ENCODE data around the gene ROCK2.

ROCK2 gene

GRCh38 chr2:11344342-11344955 is at the start of gene ROCK2:
ROCK2 (minus strand) TSS chr2:11344636; CDS start chr2:11344136, 500 bp downstream.
- DNase-seq (ENCODE audit: low spot score), result peak; percentile 84

DNA sequence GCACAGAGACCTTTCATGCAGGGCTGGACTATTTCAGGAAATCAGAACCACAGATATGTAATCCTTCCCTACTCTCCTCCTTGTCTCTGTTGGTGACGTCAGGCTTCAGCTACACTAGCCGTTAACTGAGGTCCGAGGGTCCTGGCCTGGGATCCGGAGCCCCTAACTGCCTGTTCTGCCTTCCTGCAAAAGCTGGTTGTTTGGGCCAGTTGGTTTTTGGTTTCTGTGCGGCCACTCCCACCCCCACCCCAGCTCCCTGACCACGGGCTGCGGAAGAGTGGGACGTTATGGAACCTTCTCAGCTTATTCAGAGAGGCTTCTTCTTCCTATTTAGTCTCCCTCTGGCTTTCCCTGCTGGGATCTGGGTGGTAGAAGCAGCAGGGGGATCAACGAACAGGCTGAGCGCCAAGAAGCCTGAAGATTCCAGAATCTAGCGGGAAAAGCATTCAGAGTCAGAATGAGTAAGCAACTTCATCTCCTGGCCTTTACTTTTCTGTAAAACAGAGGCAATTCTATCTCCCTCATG is 49.3 kb upstream of the ROCK2 start:
- peak; percentile 42 for DNase-seq (ENCODE audit: low spot score)

DNA sequence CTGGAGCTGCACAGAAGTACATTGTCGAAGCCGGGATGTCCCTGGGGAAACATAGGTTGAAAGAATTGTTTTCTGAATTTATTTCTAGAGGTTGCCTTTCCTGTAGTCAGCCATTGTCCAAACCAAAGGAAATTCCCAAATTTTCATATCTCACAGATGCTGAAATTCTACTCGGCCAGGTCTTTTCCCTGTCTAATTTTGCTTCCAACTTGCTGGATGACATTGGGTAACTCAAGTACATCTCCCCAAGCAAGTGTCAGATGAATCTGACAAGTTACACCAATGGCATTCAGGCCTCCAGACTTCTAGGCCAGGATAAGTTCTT is 47.5 kb upstream of the ROCK2 start:
- no peak for DNase-seq (ENCODE audit: low spot score)

DNA sequence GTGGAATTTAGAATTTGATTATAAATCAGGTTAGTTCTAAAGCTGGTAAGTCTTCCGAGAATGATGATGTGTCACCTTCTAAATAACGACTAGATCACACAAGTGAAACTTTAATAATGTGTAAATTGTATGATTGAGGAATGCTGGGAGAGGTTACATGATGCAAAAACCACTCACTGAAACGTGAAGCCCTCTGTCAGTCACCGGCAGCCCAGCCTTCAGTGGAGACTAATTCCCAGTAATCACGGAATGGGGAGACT is 45.9 kb upstream of the ROCK2 start:
- no peak for DNase-seq (ENCODE audit: low spot score)

GRCh38 chr2:11389551-11390398 is 45.3 kb upstream of the ROCK2 start:
- DNase-seq (ENCODE audit: low spot score), result peak; percentile 82

DNA sequence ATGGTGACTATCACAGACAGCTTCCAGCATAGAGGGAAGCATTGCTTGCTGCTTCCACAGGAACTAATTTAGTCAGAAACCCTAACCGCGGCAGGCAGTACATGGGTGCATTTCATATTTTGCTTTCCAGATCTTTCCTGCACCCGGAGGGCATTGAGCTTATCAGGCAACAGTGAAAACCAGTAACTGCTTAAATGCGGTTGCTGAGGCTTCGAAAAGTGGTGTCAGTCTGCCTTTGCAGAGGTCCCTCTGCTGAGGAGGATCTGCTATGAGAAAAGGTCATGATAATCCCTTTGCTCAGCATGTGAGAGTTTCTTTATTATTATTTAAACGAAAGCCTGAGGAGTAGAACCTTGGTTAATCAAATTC is 44.6 kb upstream of the ROCK2 start:
- no peak for DNase-seq (ENCODE audit: low spot score)

DNA sequence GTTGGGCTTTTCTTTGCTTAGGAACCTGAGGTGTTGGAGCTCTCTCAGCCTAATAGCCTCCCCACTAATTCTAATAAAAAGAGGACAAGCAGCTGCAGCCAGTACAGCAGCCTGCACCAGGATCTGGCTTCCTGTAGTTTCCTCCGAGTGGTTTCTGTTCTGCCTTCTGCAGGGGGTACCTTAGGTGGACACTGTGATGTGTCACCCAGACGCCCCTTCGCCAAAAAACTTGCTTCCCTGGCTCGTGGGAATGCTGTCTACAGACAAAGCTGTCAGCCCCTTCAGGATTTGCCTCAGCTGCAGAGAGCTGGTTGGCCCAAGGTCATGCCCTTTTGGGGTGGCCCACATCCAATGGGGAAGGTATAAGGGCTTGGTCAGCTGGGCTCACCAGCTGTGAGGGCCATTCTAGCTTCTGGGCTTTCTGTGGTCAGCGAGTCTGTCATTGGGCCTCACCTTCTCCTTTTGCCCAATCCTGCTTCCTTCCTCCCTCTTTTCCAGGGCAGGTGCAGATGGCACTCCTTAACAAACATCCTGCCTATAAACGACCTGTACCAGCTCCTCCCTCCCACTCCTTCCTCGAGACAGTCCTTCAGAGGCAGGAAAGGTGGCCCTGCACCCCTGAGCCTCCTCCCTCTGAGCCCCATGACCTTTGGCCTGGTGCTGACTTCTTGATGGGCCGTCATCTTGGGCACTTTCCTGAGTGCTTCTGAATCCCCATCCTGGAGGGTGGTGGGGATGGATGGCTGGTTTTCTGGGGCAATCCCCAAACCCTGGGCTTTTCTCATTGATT is 44.0 kb upstream of the ROCK2 start:
- DNase-seq (ENCODE audit: low spot score), result no peak

GRCh38 chr2:11387843-11388242 is 43.4 kb upstream of the ROCK2 start:
- DNase-seq (ENCODE audit: low spot score), result no peak

- DNase-seq (ENCODE audit: low spot score), result no peak
These were observed 42.6 kb upstream of the ROCK2 start for GRCh38 chr2:11387100-11387390.

- DNase-seq (ENCODE audit: low spot score), result no peak
These were observed 41.4 kb upstream of the ROCK2 start for GRCh38 chr2:11385847-11386246.

- DNase-seq (ENCODE audit: low spot score), result no peak
These were observed 40.8 kb upstream of the ROCK2 start for GRCh38 chr2:11385216-11385615.

DNA sequence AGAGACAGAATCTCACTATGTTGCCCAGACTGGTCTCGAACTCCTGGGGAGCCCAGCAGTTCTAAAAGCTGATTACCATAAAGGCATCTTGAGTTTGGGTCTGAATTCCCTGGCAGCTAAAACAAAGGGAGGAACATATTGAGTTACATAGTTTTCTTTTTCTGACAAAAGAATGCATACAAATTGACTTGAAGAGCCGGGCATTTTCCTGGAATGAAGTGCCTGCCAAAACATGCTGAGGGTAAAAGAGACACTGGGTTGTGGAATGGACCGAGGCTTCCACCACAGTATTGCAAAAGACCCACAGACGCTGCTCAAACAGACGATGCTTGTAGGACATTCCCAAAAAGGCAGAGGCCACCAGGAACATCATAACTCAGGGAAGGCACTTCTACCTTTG is 35.1 kb upstream of the ROCK2 start:
- peak; percentile 42 for DNase-seq (ENCODE audit: low spot score)

DNA sequence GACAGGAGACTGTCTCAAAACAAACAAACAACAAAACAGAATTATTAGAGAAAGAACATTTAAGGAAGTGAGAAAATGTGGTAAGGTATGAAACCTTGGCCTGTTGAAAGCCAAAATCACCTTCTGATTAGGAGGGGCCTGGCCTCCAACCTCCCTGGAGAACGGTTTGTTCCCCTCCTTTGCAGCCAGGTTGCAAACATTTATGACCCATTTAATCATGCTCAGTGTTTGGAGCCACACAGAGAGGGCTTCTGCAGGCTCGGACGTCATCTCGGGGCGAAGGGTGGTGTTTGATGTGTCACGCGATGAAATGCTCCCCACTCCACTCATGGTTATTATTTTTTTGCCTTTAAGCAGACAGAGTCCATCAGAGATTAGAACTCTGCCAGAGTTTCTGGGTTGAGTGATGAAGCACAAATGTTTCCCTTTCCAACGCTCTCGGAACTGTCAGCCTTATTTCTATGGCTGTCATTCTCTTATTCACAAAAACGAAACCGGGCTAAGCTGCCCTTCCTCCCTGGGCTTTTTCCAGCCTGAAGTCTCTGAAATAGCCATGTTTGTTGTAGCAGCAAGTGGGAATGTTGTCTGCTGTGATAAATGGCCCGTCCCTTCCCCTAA is 33.6 kb upstream of the ROCK2 start:
- peak; percentile 67 for DNase-seq (ENCODE audit: low spot score)

GRCh38 chr2:11376071-11376470 is 31.6 kb upstream of the ROCK2 start:
- DNase-seq (ENCODE audit: low spot score), result no peak

GRCh38 chr2:11375689-11376027 is 31.2 kb upstream of the ROCK2 start:
- no peak for DNase-seq (ENCODE audit: low spot score)

GRCh38 chr2:11375025-11375688 is 30.7 kb upstream of the ROCK2 start:
- peak; percentile 24 for DNase-seq (ENCODE audit: low spot score)

DNA sequence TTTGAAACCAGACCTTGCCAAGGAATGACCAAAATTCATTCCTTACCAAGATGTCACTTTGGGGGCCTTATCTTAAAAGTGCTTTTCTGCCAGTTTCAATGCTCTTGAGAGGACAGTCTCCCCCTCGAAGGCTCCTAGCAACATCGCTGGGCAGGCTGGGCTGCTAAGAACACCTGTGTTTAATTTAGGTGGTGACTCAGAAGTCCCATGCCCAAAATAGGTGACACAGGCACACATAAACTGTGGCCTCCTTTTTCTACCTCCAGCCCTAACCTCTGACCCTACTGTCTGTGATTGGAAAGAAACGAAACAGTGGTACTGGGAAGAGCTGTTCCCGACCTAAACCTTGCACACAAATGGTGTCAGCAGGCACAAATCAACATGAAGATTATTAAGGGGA is 28.7 kb upstream of the ROCK2 start:
- no peak for DNase-seq (ENCODE audit: low spot score)

GRCh38 chr2:11371092-11371937 is 26.9 kb upstream of the ROCK2 start:
- no peak for DNase-seq (ENCODE audit: low spot score)

- DNase-seq (ENCODE audit: low spot score), result no peak
These were observed 26.1 kb upstream of the ROCK2 start for GRCh38 chr2:11370377-11371091.

DNA sequence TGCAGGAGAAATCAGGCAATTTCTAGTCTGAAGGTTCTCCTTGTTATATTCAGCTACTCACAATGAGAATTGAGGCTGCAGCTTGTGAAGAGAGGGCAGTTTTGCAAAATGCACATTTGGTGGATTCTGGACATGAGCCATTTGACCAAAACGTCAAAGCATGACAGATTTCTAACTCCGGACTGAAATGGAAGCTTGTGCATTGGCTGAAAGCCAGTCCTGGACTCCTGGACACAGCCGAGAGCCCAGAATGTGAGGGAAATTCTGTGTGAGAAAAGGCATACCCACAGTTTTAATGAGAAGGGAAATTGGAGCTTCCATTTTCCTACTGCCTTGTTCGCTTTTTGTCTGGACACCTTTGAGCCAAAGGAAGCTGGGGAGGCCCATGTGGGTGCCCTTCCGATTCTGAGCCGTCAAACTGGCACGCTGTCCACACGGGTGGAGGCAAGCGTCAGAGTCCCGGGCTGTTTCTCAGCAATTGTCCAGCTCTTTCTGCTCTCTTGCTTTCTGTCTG is 23.7 kb upstream of the ROCK2 start:
- DNase-seq (ENCODE audit: low spot score), result peak; percentile 26

All from hepatic stellate cell (primary cell).